HepG2 (cell line): ENCODE data around the gene GAS2. TPM values are rescaled to one million over a fixed set of nuclear protein-coding genes. Genes with fewer than 3 reads are reported as not detected.

ENCODE experiments used
- AKAP8 ChIP-seq: sonication (generic); formaldehyde crosslinking; IDR thresholded peaks from 2 replicates; pipeline ENCODE4 v1.5.1; 2020; ENCODE audit warnings: mild to moderate bottlenecking, missing genetic modification reagents
- ATF7-NPFF ChIP-seq: sonication (generic); formaldehyde crosslinking; IDR thresholded peaks from 2 replicates; pipeline ENCODE4 v1.8.1; 2023; ENCODE audit warnings: mild to moderate bottlenecking, low read depth, missing genetic modification reagents, moderate library complexity
- ELF4 ChIP-seq: sonication (generic); formaldehyde crosslinking; IDR thresholded peaks from 2 replicates; pipeline ENCODE4 v1.5.0; 2020; ENCODE audit warnings: missing genetic modification reagents, mild to moderate bottlenecking, moderate library complexity, borderline replicate concordance
- JDP2 ChIP-seq: sonication (generic); formaldehyde crosslinking; IDR thresholded peaks from 2 replicates; pipeline ENCODE4 v1.8.1; 2022; ENCODE audit warnings: missing genetic modification reagents, borderline replicate concordance
- KLF16 ChIP-seq, 2 experiments: sonication (generic) in 1 of 2; formaldehyde crosslinking in 1 of 2; IDR thresholded peaks; 2 replicates each; pipeline versions ENCODE4 v1.6.1 to v1.8.0; 2016 to 2023; ENCODE audit warnings: missing genetic modification reagents in 2 of 2, missing compliant biosample characterization in 1 of 2
- KMT2A ChIP-seq: sonication (generic); formaldehyde crosslinking; IDR thresholded peaks from 2 replicates; pipeline ENCODE4 v1.4.0; 2020; ENCODE audit warnings: missing genetic modification reagents
- NRL ChIP-seq: sonication (generic); formaldehyde crosslinking; IDR thresholded peaks from 2 replicates; pipeline ENCODE4 v1.5.0; 2020; ENCODE audit warnings: missing genetic modification reagents, mild to moderate bottlenecking, moderate library complexity, borderline replicate concordance
- POLR2AphosphoS5 ChIP-seq: IDR thresholded peaks from 2 replicates; pipeline ENCODE4 v1.6.1; 2012; ENCODE audit warnings: low read depth, low read length
- SMARCC2 ChIP-seq: fragments of 450-650 bp; IDR thresholded peaks from 2 replicates; pipeline ENCODE4 v1.6.1; 2017; ENCODE audit warnings: antibody characterized with exemption, mild to moderate bottlenecking
- TOE1 ChIP-seq: sonication (generic); formaldehyde crosslinking; IDR thresholded peaks from 2 replicates; pipeline ENCODE4 v1.4.0; 2020; ENCODE audit warnings: mild to moderate bottlenecking, missing genetic modification reagents
- U2AF1 ChIP-seq: fragments of 200-400 bp; formaldehyde crosslinking; optimal IDR thresholded peaks from 2 replicates; pipeline ENCODE3; 2017; ENCODE audit warnings: mild to moderate bottlenecking, low read depth, low read length
- ZBTB2 ChIP-seq: sonication (generic); formaldehyde crosslinking; IDR thresholded peaks from 2 replicates; pipeline ENCODE4 v1.8.0; 2022; ENCODE audit warnings: low read depth, missing genetic modification reagents
- ZBTB26 ChIP-seq: IDR thresholded peaks from 2 replicates; pipeline ENCODE4 v1.6.1; 2016; ENCODE audit warnings: missing compliant biosample characterization, missing genetic modification reagents, borderline replicate concordance
- ZNF20 ChIP-seq: sonication (generic); formaldehyde crosslinking; IDR thresholded peaks from 2 replicates; pipeline ENCODE4 v1.4.0; 2020; ENCODE audit warnings: mild to moderate bottlenecking, moderate library complexity, missing genetic modification reagents
- ZNF224 ChIP-seq: sonication (generic); formaldehyde crosslinking; IDR thresholded peaks from 2 replicates; pipeline ENCODE4 v1.5.0; 2020; ENCODE audit warnings: mild to moderate bottlenecking, missing genetic modification reagents
- ZNF446 ChIP-seq: sonication (generic); formaldehyde crosslinking; IDR thresholded peaks from 2 replicates; pipeline ENCODE4 v1.5.0; 2020; ENCODE audit warnings: mild to moderate bottlenecking, missing genetic modification reagents
- ZNF557 ChIP-seq: sonication (generic); formaldehyde crosslinking; IDR thresholded peaks from 2 replicates; pipeline ENCODE4 v1.4.0; 2020; ENCODE audit warnings: missing genetic modification reagents
- ZNF580 ChIP-seq: IDR thresholded peaks from 2 replicates; pipeline ENCODE4 v1.6.1; 2016; ENCODE audit warnings: low read depth, borderline replicate concordance
- polyA plus RNA-seq, 8 experiments: library from polyadenylated mRNA; depleted of rRNA in 3 of 8; stranded (reverse) in 7 of 8; unstranded in 1 of 8; fragments of >200 nt; fragmentation: Illumina TruSeq in 4 of 8; extraction: Trizol in 4 of 8; gene quantifications; 2 replicates each; pipeline versions ENCODE4 v1.2.1 to v1.2.3, GENCODE V29; 2011 to 2016; ENCODE audit warnings: low read depth in 4 of 8, missing spikeins in 1 of 8, mixed read lengths in 1 of 8; ENCODE audit not compliant: insufficient read depth in 1 of 8
- total RNA-seq, 5 experiments: library from RNA; depleted of rRNA; stranded (reverse); fragments of >200 nt; fragmentation: Illumina TruSeq; extraction: Trizol; gene quantifications; 2 replicates each; pipeline ENCODE4 v1.2.3, GENCODE V29; 2016; ENCODE audit warnings: low read depth in 1 of 5
- TF ChIP-seq, protein P1 (sequence below): sonication (generic); formaldehyde crosslinking; IDR thresholded peaks from 2 replicates; pipeline ENCODE4 v1.5.0; 2020; ENCODE audit warnings: missing genetic modification reagents
- TF ChIP-seq, protein P2 (sequence below): sonication (generic); formaldehyde crosslinking; IDR thresholded peaks from 2 replicates; pipeline ENCODE4 v1.4.0; 2020; ENCODE audit warnings: mild to moderate bottlenecking, missing genetic modification reagents, borderline replicate concordance
- TF ChIP-seq, protein P3 (sequence below): sonication (generic); formaldehyde crosslinking; IDR thresholded peaks from 2 replicates; pipeline ENCODE4 v1.5.1; 2020; ENCODE audit warnings: missing genetic modification reagents, mild to moderate bottlenecking, borderline replicate concordance

Gene GAS2
- total and polyA plus RNA-seq, 2 of the 13 experiments (the other 11 are each of a cell fraction or from before 2014, with no cell fraction given), result 26.0 to 85.1 TPM

- TF ChIP-seq ZBTB26, result peak; percentile 57; the same call in 1 of the 2 replicates
- TF ChIP-seq, protein P1, sequence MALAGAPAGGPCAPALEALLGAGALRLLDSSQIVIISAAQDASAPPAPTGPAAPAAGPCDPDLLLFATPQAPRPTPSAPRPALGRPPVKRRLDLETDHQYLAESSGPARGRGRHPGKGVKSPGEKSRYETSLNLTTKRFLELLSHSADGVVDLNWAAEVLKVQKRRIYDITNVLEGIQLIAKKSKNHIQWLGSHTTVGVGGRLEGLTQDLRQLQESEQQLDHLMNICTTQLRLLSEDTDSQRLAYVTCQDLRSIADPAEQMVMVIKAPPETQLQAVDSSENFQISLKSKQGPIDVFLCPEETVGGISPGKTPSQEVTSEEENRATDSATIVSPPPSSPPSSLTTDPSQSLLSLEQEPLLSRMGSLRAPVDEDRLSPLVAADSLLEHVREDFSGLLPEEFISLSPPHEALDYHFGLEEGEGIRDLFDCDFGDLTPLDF (CRISPR knock-in tag), result no peak
- no peak for TF ChIP-seq ZNF20 (CRISPR knock-in tag)
- TF ChIP-seq U2AF1, result no peak
- no peak for TF ChIP-seq ZBTB2 (CRISPR knock-in tag)
- no peak for TF ChIP-seq POLR2AphosphoS5
- TF ChIP-seq TOE1 (CRISPR knock-in tag), result no peak
- no peak; the same call in 1 of the 2 replicates for TF ChIP-seq NRL
- no peak for TF ChIP-seq ZNF557 (CRISPR knock-in tag)
- no peak for TF ChIP-seq ELF4 (CRISPR knock-in tag)
- TF ChIP-seq JDP2 (CRISPR knock-in tag), result no peak
- TF ChIP-seq KLF16 (CRISPR knock-in tag; IDR thresholded peaks at IDR 0.05), result no peak
- no peak for TF ChIP-seq ZNF224 (CRISPR knock-in tag)
- peak; percentile 20; the same call in 1 of the 2 replicates for TF ChIP-seq KMT2A
- TF ChIP-seq, protein P2, sequence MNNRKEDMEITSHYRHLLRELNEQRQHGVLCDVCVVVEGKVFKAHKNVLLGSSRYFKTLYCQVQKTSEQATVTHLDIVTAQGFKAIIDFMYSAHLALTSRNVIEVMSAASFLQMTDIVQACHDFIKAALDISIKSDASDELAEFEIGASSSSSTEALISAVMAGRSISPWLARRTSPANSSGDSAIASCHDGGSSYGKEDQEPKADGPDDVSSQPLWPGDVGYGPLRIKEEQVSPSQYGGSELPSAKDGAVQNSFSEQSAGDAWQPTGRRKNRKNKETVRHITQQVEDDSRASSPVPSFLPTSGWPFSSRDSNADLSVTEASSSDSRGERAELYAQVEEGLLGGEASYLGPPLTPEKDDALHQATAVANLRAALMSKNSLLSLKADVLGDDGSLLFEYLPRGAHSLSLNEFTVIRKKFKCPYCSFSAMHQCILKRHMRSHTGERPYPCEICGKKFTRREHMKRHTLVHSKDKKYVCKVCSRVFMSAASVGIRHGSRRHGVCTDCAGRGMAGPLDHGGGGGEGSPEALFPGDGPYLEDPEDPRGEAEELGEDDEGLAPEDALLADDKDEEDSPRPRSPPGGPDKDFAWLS, result 0 out of 2 replicates have a peak, but pooled peaks have one; percentile 20
- TF ChIP-seq SMARCC2, result no peak
- TF ChIP-seq ZNF446 (CRISPR knock-in tag), result no peak
- TF ChIP-seq ZNF580 (CRISPR knock-in tag), result no peak
- TF ChIP-seq, protein P3, sequence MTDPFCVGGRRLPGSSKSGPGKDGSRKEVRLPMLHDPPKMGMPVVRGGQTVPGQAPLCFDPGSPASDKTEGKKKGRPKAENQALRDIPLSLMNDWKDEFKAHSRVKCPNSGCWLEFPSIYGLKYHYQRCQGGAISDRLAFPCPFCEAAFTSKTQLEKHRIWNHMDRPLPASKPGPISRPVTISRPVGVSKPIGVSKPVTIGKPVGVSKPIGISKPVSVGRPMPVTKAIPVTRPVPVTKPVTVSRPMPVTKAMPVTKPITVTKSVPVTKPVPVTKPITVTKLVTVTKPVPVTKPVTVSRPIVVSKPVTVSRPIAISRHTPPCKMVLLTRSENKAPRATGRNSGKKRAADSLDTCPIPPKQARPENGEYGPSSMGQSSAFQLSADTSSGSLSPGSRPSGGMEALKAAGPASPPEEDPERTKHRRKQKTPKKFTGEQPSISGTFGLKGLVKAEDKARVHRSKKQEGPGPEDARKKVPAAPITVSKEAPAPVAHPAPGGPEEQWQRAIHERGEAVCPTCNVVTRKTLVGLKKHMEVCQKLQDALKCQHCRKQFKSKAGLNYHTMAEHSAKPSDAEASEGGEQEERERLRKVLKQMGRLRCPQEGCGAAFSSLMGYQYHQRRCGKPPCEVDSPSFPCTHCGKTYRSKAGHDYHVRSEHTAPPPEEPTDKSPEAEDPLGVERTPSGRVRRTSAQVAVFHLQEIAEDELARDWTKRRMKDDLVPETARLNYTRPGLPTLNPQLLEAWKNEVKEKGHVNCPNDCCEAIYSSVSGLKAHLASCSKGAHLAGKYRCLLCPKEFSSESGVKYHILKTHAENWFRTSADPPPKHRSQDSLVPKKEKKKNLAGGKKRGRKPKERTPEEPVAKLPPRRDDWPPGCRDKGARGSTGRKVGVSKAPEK (CRISPR knock-in tag), result no peak
- no peak for TF ChIP-seq AKAP8 (CRISPR knock-in tag)
- TF ChIP-seq ATF7-NPFF, result peak; percentile 67; the same call in 1 of the 2 replicates
These were observed 31.3 kb upstream of the GAS2 start (continued) for GRCh38 chr11:22634897-22635629.
